ENCODE data around the gene WAC.
"Not testable (repeated sequence)": the region's sequence is repeated elsewhere in the genome, so short reads cannot be mapped to it uniquely, and the experiment has no call there.

The WAC gene

GRCh38 chr10:28609636-28610035, 76.7 kb downstream of the WAC start:
- not testable (repeated sequence) for DNase-seq (ENCODE audit: low read depth)

- no peak for DNase-seq (ENCODE audit: low read depth)
Measured at GRCh38 chr10:28612877-28613276, 80.0 kb downstream of the WAC start.

DNA sequence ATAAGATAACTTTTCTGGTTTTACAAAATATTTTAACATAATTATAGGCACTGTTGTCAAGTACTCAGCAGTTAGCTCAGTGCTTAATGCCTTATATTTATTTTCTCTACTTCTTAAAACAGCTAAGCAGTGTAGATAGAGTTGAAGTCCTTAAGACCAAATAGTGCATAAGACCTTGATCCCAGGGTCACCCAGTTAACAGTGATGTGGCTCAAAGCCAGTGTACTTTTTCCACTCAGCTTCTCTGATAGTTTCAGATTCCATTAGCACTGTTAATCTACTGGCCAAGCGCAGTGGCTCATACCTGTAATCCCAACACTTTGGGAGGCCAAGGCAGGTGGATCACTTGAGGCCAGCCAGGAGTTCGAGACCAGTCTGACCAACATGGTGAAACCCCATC, 83.6 kb downstream of the WAC start:
- no peak for DNase-seq (ENCODE audit: low read depth)

DNA sequence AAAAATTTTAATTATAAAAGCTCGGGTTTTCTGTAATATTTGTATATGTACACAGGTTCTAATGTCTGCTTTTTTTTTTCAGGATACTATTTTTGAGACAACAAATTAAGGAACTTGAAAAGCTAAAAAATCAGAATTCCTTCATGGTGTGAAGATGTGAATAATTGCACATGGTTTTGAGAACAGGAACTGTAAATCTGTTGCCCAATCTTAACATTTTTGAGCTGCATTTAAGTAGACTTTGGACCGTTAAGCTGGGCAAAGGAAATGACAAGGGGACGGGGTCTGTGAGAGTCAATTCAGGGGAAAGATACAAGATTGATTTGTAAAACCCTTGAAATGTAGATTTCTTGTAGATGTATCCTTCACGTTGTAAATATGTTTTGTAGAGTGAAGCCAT, 86.5 kb downstream of the WAC start:
- DNase-seq (ENCODE audit: low read depth) = no peak

DNA sequence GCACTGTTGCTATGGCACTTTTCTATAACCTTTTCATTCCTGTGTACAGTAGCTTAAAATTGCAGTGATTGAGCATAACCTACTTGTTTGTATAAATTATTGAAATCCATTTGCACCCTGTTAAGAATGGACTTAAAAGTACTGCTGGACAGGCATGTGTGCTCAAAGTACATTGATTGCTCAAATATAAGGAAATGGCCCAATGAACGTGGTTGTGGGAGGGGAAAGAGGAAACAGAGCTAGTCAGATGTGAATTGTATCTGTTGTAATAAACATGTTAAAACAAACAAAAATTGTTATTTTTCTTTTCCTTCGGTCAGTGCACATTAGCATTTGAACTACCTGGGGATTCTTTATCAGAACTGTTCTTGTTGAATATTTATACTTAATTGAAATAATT, 87.3 kb downstream of the WAC start:
- DNase-seq (ENCODE audit: low read depth) = no peak

GRCh38 chr10:28623483-28623882, 90.6 kb downstream of the WAC start:
- DNase-seq (ENCODE audit: low read depth) = no peak

- DNase-seq (ENCODE audit: low read depth) = no peak
Measured at GRCh38 chr10:28624351-28624750, 91.4 kb downstream of the WAC start.

DNA sequence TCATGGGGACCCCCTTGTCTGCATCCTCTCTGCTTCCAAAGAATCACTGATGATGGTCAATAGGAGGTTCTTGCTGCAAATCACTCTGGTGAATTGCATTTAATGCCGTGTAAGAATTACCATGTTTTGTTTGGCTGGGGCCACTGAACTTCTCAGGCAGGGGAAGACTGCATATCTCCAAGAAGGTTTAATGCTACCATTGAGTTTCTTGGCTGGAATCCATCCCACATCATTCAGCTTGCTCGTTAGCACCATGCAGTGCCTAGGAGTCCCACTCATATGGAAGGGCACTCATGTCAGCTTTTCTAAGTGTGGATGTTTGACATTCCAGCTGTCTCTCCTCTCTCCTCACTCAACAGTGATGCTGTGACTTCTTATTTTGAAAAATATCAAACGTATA, 94.2 kb downstream of the WAC start:
- DNase-seq (ENCODE audit: low read depth) = no peak

DNA sequence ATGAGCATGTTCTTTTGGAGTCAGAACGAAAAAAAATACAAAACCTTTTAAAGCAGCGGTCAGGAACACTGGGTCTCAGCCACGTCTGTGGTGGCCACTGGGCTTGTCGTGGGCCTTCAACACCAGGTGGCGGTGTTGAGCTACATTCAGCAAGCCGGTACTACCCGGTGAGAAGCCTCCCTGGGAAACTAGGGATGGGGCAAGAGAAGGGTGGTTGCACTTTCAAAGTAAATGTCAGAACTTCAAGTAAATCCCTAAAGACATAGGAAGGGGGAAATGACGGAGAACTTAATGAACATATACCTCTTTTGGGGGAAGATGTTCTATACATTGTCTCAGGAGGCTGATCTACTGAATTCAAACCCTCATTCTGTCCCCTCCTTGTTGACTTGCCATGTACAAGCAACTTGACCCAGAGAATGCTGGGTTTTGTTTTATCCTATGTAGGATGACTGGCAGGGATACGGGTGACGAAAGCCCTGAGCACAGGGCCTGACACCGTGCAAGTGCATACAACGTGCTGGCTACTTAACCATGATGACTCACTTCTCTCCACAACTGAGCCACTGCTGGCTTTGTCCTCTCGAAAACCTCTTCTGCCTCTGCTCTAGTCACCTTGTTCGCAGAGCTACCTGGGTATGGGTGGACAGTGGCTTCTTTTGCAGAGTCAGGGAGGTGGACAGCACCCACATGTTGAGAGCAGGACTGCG, 95.4 kb downstream of the WAC start:
- peak; percentile 40 for DNase-seq (ENCODE audit: low read depth)

DNA sequence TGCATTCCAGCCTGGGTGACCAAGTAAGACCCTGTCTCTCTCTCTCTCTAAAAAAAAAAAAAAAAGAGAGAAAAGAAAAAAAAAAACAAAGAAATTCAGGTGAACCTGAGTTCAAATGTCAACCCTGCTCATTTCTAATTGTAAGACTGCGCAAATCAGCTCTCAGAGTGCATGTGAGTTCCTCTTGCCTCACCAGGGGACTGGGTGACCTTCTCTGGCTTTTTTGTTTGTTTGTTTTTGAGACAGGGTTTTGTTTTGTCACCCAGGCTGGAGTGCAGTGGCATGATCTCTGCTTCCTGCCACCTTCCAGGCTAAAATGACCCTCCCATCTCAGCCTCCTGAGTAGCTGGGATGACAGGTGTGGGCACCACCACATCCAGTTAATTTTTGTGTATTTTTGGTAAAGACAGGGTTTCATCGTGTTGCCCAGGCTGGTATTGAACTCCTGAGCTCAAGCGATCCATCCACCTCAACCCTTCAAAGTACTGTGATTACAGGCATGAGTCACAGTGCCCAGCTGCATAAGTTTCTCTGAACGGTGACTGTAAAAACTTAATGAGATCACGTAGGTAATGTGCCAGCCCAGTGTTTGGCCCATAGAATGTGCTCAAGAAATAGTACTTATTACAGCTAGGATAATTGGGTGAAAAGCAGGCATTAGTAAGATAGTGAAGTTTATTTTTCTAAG, 99.1 kb downstream of the WAC start:
- no peak for DNase-seq (ENCODE audit: low read depth)

DNA sequence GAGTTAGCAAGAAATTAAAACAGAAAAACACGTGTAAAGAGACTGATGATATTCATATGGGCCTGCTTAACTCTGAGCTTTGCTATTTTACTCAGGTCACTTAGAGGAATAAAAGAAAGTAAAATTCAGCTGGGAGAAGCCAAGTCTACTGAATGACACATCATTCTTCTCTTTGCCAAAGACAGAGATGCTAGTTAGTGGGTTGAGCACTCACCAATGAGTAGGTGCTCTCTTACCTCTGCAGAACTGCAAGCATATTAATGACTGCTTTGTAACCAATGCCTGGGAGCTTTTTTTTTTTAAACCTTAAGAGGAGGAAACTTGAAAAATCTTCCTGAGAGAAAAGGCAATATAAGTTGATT, 99.6 kb downstream of the WAC start:
- DNase-seq (ENCODE audit: low read depth) = no peak

- no peak for DNase-seq (ENCODE audit: low read depth)
Measured at GRCh38 chr10:28633750-28634149, 100.8 kb downstream of the WAC start.

DNA sequence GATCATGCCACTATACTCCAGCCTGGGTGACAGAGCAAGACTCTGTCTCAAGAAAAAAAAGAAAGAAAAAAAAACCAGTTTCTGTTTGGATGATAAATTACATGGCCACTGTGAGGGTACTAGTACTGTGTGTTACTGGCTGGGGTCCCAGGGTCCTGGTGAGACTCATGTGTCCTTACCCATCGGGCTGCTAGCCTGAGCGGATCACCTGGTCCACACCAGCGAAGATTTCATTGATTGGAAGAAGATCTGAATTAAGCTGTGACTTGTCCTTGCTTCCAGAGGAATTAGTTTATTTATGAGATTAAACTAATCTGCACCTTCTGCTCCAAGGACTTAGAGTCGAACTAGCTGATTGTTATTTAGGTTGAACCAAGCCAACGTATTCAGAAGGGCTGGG, 104.4 kb downstream of the WAC start:
- DNase-seq (ENCODE audit: low read depth) = no peak

- DNase-seq (ENCODE audit: low read depth) = no peak
Measured at GRCh38 chr10:28638392-28638791, 105.5 kb downstream of the WAC start.

DNA sequence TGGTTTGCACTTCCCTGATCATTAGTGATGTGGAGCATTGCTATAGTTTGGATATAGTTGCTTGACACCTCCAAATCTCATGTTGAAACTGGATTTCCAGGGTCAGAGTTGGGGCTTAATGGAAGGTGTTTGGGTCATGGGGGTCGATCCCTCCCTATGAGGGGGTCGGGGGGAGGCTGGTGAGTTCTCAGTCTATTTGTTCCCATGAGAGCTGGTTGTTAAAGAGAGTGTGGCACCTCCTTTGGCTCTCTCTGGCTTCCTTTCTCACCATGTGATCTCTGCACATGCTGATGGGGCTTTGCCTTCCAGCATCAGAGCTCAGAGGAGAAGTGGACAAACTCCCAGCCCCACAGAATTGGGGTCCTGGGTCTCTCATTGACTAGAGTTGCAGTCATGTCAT, 107.6 kb downstream of the WAC start:
- no peak for DNase-seq (ENCODE audit: low read depth)

- DNase-seq (ENCODE audit: low read depth) = no peak
Measured at GRCh38 chr10:28644647-28645046, 111.7 kb downstream of the WAC start.

- no peak for DNase-seq (ENCODE audit: low read depth)
Measured at GRCh38 chr10:28652106-28652505, 119.2 kb downstream of the WAC start.

GRCh38 chr10:28652703-28653102, 119.8 kb downstream of the WAC start:
- DNase-seq (ENCODE audit: low read depth) = no peak

GRCh38 chr10:28658824-28659223, 125.9 kb downstream of the WAC start:
- DNase-seq (ENCODE audit: low read depth) = not testable (repeated sequence)

- no peak for DNase-seq (ENCODE audit: low read depth)
Measured at GRCh38 chr10:28661035-28661434, 128.1 kb downstream of the WAC start.

- peak; percentile 55 for DNase-seq (ENCODE audit: low read depth)
Measured at GRCh38 chr10:28663576-28664368, 130.9 kb downstream of the WAC start.

GRCh38 chr10:28664369-28664740, 131.4 kb downstream of the WAC start:
- no peak for DNase-seq (ENCODE audit: low read depth)

GRCh38 chr10:28666751-28667467, 134.0 kb downstream of the WAC start:
- no peak for DNase-seq (ENCODE audit: low read depth)

All from stimulated activated CD8-positive, alpha-beta memory T cell treated with anti-CD3 and anti-CD28 coated beads, Interleukin-12 subunit alpha, Interleukin-12 subunit beta, amount 100 ng/mL, for 1 hour (primary cell).